Ovary (tissue), 9 donors: ENCODE results near the gene EFCAB6. TPM values are rescaled to one million over a fixed set of nuclear protein-coding genes. Genes with fewer than 3 reads are reported as not detected.

Experiments used
- DNase-seq, 5 donors: peaks; one replicate each; pipeline ENCODE4 v3.0.0-alpha.2; 2019 to 2020
- H3K27ac ChIP-seq, 2 donors: fragments of 200-600 bp; one replicate each; pipeline versions ENCODE4 v1.5.1 to v1.8.0; 2019 to 2022
- H3K27me3 ChIP-seq: fragments of 200-600 bp; one replicate; pipeline ENCODE4 v1.8.0; 2022
- H3K36me3 ChIP-seq: fragments of 200-600 bp; sonication (generic); one replicate; pipeline ENCODE4 v1.5.1; 2019
- H3K4me1 ChIP-seq: one replicate; pipeline ENCODE4 v1.8.1; 2013; ENCODE audit warnings: mild to moderate bottlenecking, moderate library complexity; ENCODE audit not compliant: insufficient read depth
- H3K4me3 ChIP-seq: fragments of 200-600 bp; sonication (generic); one replicate; pipeline ENCODE4 v1.5.1; 2017
- H3K9me3 ChIP-seq, 2 donors: fragments of 200-600 bp in 1 of 2; sonication (generic) in 1 of 2; one replicate each; pipeline versions ENCODE4 v1.5.1 to v1.8.1; 2013 to 2019; ENCODE audit warnings: mild to moderate bottlenecking in 1 of 2, moderate library complexity in 1 of 2
- EP300 ChIP-seq: sonication (generic); formaldehyde crosslinking; IDR thresholded peaks from one replicate; pipeline ENCODE4 v1.6.1; 2017; ENCODE audit warnings: antibody characterized with exemption
- POLR2A ChIP-seq: fragments of 450-650 bp; IDR thresholded peaks from one replicate; pipeline ENCODE4 v1.6.1; 2017; ENCODE audit warnings: antibody characterized with exemption, mild to moderate bottlenecking, moderate library complexity
- whole genome bisulfite sequencing, 3 donors: extraction: QIAGEN DNeasy Blood & Tissue Kit in 1 of 3; methylation state at CpG; one replicate each; pipeline versions ENCODE4 v1.1.5 to v1.1.7; 2013 to 2017; 5-methylcytosine and 5-hydroxymethylcytosine counted together
- intact Hi-C, 4 donors: fragments of 100-400 bp; cut with DNase I; formaldehyde crosslinking; loops; one replicate each; pipeline versions ENCODE4 v1.11.0 to v1.15.1; 2022 to 2023
- polyA plus RNA-seq, 2 donors: library from polyadenylated mRNA; stranded (reverse); fragments of 200-250 nt in 1 of 2; fragments of 350-450 nt in 1 of 2; fragmentation: Illumina TruSeq in 1 of 2; extraction: RNeasy Lipid Tissue Mini Kit (QIAGEN cat#74804) in 1 of 2; gene quantifications; one replicate each; pipeline ENCODE4 v1.2.3, GENCODE V29; 2013 to 2014
- total RNA-seq, 7 donors: library from RNA; depleted of rRNA in 2 of 7; stranded (reverse); fragments of >200 nt in 2 of 7; fragmentation: NEBNext Ultra II Directional in 3 of 7; extraction: Animal tissue kit (Norgen Biotek cat#: 25700) in 3 of 7; gene quantifications; one replicate each; pipeline versions ENCODE4 v1.1.0 to v1.2.4, GENCODE V29; 2016 to 2023
- TF ChIP-seq, protein P1 (sequence below), 3 donors: fragments of 450-650 bp in 2 of 3; fragments of 200-600 bp in 1 of 3; IDR thresholded peaks; one replicate each; pipeline versions ENCODE4 v1.5.1 to v1.8.0; 2016 to 2022; ENCODE audit warnings: antibody characterized with exemption in 3 of 3, mild to moderate bottlenecking in 1 of 3
- donor health status: DM: no; HTN: no; CAD: no; lungs with moderate emphysema.
- donor health status: DM: no; HTN: no; CAD: no.
- donor health status: Bipolar disorder and iron deficiency.
- donor health status: DM: yes; HTN: yes; CAD: no.
- donor health status: DM: no; HTN: no; CAD: no.
- donor health status: DM: yes; HTN: yes; CAD: no.

Gene EFCAB6
- total and polyA plus RNA-seq, 9 donors = 1.00 to 17.5 (median 6.7) TPM

DNA sequence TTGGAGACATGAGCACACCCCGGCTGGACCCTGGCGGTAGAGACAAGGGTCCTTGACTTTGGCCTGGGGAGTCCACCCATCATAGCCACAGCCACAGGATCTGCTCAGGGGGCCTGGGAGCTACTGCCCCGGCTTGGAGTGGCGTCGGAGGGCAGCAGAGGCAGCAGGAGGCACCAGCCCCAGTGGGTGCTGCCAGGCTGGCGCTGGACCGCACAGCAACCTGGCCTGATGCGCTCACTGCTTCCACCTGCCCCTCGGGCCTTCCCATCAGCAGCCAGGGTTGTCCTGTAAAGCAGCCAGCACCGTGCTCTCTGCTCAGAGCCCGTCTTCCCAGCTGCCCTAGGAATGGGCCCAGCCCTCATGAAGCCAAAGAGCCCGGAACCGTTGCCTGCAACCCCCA lies 28.3 kb upstream of the EFCAB6 start:
- Histone ChIP-seq H3K27ac (no peak overlapping the region), H3K9me3 (no peaks in the 10 kb centered on the region), H3K4me3 (no peak overlapping the region), H3K27me3 (no peaks in the 10 kb centered on the region), H3K36me3 (no peaks in the 10 kb centered on the region), H3K4me1 (no peaks in the 10 kb centered on the region)
- intact Hi-C loops = no loop called here
- TF ChIP-seq, protein P1, sequence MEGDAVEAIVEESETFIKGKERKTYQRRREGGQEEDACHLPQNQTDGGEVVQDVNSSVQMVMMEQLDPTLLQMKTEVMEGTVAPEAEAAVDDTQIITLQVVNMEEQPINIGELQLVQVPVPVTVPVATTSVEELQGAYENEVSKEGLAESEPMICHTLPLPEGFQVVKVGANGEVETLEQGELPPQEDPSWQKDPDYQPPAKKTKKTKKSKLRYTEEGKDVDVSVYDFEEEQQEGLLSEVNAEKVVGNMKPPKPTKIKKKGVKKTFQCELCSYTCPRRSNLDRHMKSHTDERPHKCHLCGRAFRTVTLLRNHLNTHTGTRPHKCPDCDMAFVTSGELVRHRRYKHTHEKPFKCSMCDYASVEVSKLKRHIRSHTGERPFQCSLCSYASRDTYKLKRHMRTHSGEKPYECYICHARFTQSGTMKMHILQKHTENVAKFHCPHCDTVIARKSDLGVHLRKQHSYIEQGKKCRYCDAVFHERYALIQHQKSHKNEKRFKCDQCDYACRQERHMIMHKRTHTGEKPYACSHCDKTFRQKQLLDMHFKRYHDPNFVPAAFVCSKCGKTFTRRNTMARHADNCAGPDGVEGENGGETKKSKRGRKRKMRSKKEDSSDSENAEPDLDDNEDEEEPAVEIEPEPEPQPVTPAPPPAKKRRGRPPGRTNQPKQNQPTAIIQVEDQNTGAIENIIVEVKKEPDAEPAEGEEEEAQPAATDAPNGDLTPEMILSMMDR (IDR thresholded peaks at IDR 0.05) = no peak
- TF ChIP-seq EP300 (no peak), POLR2A (no peak)
- no peak for DNase-seq
- 86 to 91% (median 86%) methylated on average over 13 of the region's 13 CpGs for WGBS, 3 donors

DNA sequence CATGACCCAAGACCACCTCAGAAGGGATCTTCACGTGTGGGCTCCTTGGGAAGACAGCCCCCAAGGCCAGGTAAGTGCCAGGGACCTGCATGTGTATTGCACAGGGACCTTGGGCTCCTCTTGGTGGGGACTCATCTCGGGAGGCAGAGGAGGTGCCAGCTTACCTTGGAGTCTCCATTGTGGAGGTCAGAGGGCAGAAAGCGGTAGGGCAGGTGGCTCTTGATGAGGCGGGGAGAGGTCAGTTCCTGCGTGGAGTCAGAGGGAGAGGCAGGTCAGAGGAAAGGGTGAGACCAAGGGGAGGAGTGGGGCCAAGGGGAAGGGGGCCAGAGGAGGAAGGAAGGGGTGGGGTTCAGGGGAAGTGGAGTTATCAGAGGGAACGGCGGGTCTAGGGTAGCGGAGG lies 27.7 kb upstream of the EFCAB6 start:
- Histone ChIP-seq H3K4me3 (no peak overlapping the region), H3K36me3 (no peaks in the 10 kb centered on the region), H3K27me3 (no peaks in the 10 kb centered on the region), H3K27ac (no peak overlapping the region), H3K9me3 (no peaks in the 10 kb centered on the region), H3K4me1 (no peaks in the 10 kb centered on the region)
- DNase-seq = no peak
- no peak for TF ChIP-seq EP300
- TF ChIP-seq POLR2A = no peak
- 65 to 81% (median 75%) methylated on average over 8 of the region's 8 CpGs for WGBS, 3 donors
- intact Hi-C loops = no loop called here

DNA sequence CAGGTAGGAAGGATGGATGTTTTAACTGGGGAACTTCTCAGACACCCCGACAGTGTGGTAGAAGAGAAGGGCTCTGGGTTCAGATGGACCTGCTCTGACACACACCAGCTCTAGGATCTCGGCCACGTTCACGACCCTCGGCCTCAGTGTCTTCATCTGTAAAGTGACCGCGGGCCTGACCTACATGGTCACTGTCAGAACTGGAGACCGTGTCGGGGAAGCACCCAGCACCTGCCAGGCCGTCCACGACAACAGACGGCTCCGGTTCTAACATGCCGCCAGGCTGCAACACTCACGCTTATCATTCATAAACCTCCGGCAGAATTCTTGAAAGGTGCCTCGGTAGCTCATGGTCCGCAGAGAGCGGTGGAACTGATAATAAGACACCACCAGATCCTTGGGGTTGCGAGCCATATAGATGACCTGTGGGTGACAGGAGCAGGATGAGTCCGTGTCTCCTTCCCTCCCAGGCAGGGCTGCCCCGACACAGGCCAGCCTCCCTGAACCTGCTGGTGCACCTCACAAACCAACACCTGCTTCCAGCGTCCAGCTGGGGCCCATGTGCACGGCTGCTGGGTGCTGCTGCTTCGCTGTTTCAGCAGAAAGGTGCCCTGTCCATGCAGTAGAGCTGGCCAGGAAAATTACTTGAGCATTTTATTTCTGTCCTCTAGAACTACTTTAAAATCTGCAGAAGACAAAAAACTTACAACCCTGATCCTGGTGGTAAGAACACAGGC lies 26.6 kb upstream of the EFCAB6 start:
- no peak overlapping the region for H3K27ac ChIP-seq
- no peaks in the 10 kb centered on the region for H3K36me3 ChIP-seq
- no peak overlapping the region for H3K4me3 ChIP-seq
- H3K27me3 ChIP-seq = no peaks in the 10 kb centered on the region
- no peaks in the 10 kb centered on the region for H3K9me3 ChIP-seq
- intact Hi-C loops = no loop called here
- DNase-seq = no peak
- TF ChIP-seq, protein P1 (IDR thresholded peaks at IDR 0.05) = no peak
- TF ChIP-seq POLR2A (no peak), EP300 (no peak)
- no peaks in the 10 kb centered on the region for H3K4me1 ChIP-seq
- 91 to 95% (median 92%) methylated on average over 25 of the region's 25 CpGs for WGBS, 3 donors

DNA sequence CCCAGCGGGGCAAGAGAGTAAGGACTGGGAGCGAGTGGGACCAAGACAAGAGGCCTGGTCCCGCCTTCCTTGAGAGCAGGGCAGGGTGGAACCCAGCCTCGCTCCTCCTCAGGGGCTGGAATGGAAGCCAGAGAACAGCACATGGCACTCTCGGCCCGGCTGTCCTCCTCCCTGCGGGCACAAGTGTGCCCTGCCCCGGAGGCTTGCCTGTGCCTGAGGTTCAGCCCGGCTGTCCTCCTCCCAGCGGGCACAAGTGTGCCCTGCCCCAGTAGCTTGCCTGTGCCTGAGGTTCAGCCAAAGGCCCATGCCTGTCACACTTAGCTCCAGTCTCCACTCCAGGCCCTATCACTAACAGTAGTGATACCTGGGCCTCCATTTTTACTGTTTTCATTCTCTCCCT lies 26.1 kb upstream of the EFCAB6 start:
- no peaks in the 10 kb centered on the region for H3K36me3 ChIP-seq
- TF ChIP-seq EP300 = no peak
- TF ChIP-seq, protein P1 (IDR thresholded peaks at IDR 0.05) = no peak
- no peak for TF ChIP-seq POLR2A
- WGBS, 3 donors = 88 to 92% (median 90%) methylated on average over 10 of the region's 10 CpGs
- intact Hi-C loops = no loop called here
- H3K9me3 ChIP-seq = no peaks in the 10 kb centered on the region
- H3K4me3 ChIP-seq = no peak overlapping the region
- no peaks in the 10 kb centered on the region for H3K4me1 ChIP-seq
- DNase-seq = no peak
- H3K27me3 ChIP-seq = no peaks in the 10 kb centered on the region
- no peak overlapping the region for H3K27ac ChIP-seq

DNA sequence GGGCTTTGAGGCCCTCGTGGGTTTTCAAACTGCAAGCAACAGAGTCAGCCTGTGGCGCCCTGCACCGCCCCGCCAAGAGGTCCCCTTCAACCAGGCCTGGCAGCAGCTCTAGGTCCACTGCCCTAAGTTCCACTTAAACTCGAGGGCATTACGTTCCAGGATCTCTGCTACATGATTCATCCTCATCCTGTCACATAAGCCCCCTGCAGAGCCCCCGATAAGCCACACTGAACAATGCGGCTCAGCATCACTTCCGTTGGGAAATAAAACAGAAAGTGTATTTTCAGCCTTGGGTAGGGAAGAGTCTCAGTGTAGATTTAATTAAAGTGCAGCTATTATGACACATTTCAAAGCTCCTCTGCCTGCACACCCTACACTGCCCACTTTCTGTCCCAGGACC lies 25.6 kb upstream of the EFCAB6 start:
- DNase-seq = no peak
- no peaks in the 10 kb centered on the region for H3K36me3 ChIP-seq
- intact Hi-C loops = no loop called here
- no peak overlapping the region for H3K4me3 ChIP-seq
- H3K4me1 ChIP-seq = no peaks in the 10 kb centered on the region
- H3K27ac ChIP-seq = no peak overlapping the region
- TF ChIP-seq, protein P1 (IDR thresholded peaks at IDR 0.05) = no peak
- TF ChIP-seq EP300 (no peak), POLR2A (no peak)
- no peaks in the 10 kb centered on the region for H3K27me3 ChIP-seq
- 81 to 85% (median 84%) methylated on average over 9 of the region's 9 CpGs for WGBS, 3 donors
- no peaks in the 10 kb centered on the region for H3K9me3 ChIP-seq
